ENCODE data around the gene KDM4B. TPM values are rescaled to one million over a fixed set of nuclear protein-coding genes. Genes with fewer than 3 reads are reported as not detected.

The KDM4B gene
- total RNA-seq, 1 experiment from 2014 or later = 43.7 TPM

DNA sequence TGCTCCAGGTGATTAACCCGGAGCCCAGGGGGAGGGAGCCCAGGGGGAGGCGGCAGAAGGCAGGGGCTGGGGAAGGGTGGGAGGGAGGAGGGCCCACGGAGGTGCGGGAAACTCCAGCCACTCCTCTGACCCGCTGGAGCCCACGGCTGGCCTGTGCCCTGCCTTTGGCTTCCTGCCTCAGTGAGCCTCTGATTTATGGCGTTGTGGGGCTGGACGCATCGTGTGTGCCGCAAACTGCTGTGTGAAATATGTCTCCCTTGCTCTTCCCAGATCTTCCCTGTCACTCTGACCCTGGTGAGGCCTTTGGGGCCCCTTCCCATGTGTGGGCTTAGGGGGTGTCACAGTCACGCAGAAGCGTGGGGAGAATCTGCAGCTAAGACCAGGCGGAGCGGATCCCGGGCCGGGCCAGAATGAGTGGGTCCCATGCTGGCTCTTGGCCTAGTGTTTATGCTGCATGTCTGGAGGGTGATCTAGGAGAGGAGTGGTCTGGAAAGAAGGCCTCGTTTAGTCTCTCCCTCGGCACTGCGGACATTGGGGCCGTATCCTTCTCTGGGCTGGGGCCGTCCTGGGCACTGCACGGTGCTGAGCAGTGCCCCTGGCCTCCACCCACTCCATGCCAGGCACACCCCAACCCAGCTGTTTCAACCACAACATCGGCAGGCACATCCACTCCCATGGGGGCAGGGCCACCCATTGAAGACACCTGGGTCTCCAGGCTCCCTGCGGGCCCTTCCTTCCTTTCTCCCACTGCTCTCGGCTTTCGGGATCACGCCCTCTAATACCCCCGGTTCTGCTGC is 123.0 kb downstream of the KDM4B start:
- no peaks in the 10 kb centered on the region for H3K79me2 ChIP-seq (ENCODE audit: insufficient read depth, low read length)
- H3K27me3 ChIP-seq (ENCODE audit: insufficient read depth, low read length) = no peaks in the 10 kb centered on the region
- H3K23me2 ChIP-seq (ENCODE audit: insufficient read length, low read depth, low read length, poor library complexity, severe bottlenecking) = no peaks in the 10 kb centered on the region
- H3K9me3 ChIP-seq (ENCODE audit: control insufficient read depth, low read depth, low read length) = no peaks in the 10 kb centered on the region
- Mint-ChIP-seq H3K4me1 (peaks cover 12 to 48% of the 10 kb centered on the region in 2 experiments), H3K27me3 (ENCODE audit: low read depth) (no peaks in the 10 kb centered on the region), H3K27ac (peak overlapping the region; percentile 63 to 94 (median 77); a peak in 4 of 7 replicates), H3K36me3 (ENCODE audit: insufficient read depth in 1 of 3, low read depth in 3 of 3) (peaks cover 1 to 14% (median 10%) of the 10 kb centered on the region in 3 experiments; a peak in 6 of 7 replicates), H3K9me3 (no peaks in the 10 kb centered on the region; a peak in 1 of 5 replicates), H3K4me3 (no peak overlapping the region)
- no peak overlapping the region for H3K27ac ChIP-seq (ENCODE audit: insufficient read length, low read depth, low read length)
- no peak for DNase-seq
- H3T11ph ChIP-seq (ENCODE audit: low read length) = no peak overlapping the region
- no peak overlapping the region for H4K91ac ChIP-seq (ENCODE audit: insufficient read length, low read depth, low read length)
- WGBS (ENCODE audit: extremely low coverage, insufficient read length, low lambda C conversion rate) = no CpG with 5 or more reads among the region's 28 CpGs
- H2BK120ac ChIP-seq (ENCODE audit: low read depth, low read length, poor library complexity, severe bottlenecking) = no peak overlapping the region
- H3K14ac ChIP-seq (ENCODE audit: insufficient read depth, low read length) = 0 out of 2 replicates have a peak overlapping the region, but pooled peaks have one; percentile 36
- no peak overlapping the region for H3K23ac ChIP-seq (ENCODE audit: insufficient read length, low read depth, low read length)
- H3K9ac ChIP-seq (ENCODE audit: extremely low read depth, insufficient read length, low read length) = no peak overlapping the region
- H4K8ac ChIP-seq (replicated peaks; ENCODE audit: insufficient read length, low read depth, low read length) = no peak overlapping the region
- no peak overlapping the region for H2AK5ac ChIP-seq (ENCODE audit: insufficient read length, low read length)
- no peaks in the 10 kb centered on the region for H3K79me1 ChIP-seq (ENCODE audit: insufficient read depth, low read depth, low read length, poor library complexity, severe bottlenecking)
- H2BK5ac ChIP-seq (ENCODE audit: insufficient read length, low read length) = no peak overlapping the region
- H4K20me1 ChIP-seq (ENCODE audit: control insufficient read depth, insufficient read depth, insufficient read length) = no peaks in the 10 kb centered on the region
- H3K56ac ChIP-seq (ENCODE audit: insufficient read length, low read depth, low read length) = no peak overlapping the region
- no peak overlapping the region for H2BK20ac ChIP-seq (ENCODE audit: low read depth, low read length, poor library complexity, severe bottlenecking)
- no peak overlapping the region for H3K4ac ChIP-seq (ENCODE audit: low read depth, low read length)
- TF ChIP-seq, protein P1, sequence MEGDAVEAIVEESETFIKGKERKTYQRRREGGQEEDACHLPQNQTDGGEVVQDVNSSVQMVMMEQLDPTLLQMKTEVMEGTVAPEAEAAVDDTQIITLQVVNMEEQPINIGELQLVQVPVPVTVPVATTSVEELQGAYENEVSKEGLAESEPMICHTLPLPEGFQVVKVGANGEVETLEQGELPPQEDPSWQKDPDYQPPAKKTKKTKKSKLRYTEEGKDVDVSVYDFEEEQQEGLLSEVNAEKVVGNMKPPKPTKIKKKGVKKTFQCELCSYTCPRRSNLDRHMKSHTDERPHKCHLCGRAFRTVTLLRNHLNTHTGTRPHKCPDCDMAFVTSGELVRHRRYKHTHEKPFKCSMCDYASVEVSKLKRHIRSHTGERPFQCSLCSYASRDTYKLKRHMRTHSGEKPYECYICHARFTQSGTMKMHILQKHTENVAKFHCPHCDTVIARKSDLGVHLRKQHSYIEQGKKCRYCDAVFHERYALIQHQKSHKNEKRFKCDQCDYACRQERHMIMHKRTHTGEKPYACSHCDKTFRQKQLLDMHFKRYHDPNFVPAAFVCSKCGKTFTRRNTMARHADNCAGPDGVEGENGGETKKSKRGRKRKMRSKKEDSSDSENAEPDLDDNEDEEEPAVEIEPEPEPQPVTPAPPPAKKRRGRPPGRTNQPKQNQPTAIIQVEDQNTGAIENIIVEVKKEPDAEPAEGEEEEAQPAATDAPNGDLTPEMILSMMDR (conservative IDR thresholded peaks at IDR 0.05) = no peak
- no peak overlapping the region for H3K18ac ChIP-seq (ENCODE audit: insufficient read length, low read depth, low read length)
- no peak overlapping the region for H3K4me2 ChIP-seq (ENCODE audit: insufficient read depth, insufficient read length, low read length)
- no peak overlapping the region for H2BK15ac ChIP-seq (ENCODE audit: low read depth, low read length)
- no peak overlapping the region for H2AFZ ChIP-seq (ENCODE audit: low read length)
- no peaks in the 10 kb centered on the region for H3K4me1 ChIP-seq (ENCODE audit: insufficient read depth, low read length)
- H4K5ac ChIP-seq (ENCODE audit: insufficient read length, low read depth, low read length) = no peak overlapping the region
- H2BK12ac ChIP-seq (ENCODE audit: insufficient read length, low read depth, low read length) = no peak overlapping the region
